Measurements from ENCODE around the gene SYCP2L. TPM values are rescaled to one million over a fixed set of nuclear protein-coding genes. Genes with fewer than 3 reads are reported as not detected.
A peak's percentile ranks its signal among the peaks of the same experiment; 100 is the strongest.

SYCP2L gene
- total and polyA plus RNA-seq, 9 of the 15 experiments (the other 6 are each of a cell fraction or from before 2014, with no cell fraction given) = 12.4 to 46.9 (median 22.0) TPM

DNA sequence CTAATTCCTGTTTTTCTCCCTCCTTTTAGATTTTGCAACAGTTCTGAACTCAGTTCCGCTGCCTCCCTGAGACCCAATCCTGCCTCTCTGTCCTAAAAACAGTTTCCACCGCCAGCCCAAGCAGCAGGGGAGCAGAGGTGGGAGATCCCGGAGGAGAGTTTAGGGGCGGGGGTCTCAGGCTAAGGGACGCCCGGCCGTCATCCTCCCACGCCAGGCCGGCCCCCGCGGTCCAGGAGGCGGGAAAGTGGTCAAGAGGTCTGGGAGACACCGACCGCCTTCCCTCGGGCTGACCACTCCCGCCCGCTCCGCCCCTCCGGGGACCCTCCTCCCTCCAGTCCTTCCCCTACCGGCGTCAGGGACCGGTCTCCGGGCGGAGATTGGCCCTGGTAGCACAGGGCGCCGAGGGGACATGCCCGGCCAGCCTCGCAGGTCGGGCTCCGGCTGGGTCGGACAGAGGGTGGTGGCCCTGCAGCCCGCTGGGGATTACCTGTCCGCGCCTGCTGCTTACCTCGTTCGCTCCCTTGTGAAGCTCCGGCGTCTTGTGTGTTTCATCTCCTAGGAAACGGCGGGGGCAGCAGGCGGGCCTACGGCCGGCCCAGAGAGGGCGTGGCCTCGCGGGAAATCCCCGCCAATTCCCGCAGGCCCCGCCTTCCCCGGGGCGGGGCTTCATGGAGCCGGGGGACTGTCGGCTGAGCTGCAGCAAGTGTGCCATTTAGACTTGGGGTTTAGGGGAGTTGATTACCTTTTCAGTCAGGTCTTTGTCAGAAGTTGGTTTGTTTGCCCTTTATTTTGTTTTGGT is 48.7 kb upstream of the SYCP2L start, which contains the start of gene MAK (continued):
- TF ChIP-seq, protein P1, sequence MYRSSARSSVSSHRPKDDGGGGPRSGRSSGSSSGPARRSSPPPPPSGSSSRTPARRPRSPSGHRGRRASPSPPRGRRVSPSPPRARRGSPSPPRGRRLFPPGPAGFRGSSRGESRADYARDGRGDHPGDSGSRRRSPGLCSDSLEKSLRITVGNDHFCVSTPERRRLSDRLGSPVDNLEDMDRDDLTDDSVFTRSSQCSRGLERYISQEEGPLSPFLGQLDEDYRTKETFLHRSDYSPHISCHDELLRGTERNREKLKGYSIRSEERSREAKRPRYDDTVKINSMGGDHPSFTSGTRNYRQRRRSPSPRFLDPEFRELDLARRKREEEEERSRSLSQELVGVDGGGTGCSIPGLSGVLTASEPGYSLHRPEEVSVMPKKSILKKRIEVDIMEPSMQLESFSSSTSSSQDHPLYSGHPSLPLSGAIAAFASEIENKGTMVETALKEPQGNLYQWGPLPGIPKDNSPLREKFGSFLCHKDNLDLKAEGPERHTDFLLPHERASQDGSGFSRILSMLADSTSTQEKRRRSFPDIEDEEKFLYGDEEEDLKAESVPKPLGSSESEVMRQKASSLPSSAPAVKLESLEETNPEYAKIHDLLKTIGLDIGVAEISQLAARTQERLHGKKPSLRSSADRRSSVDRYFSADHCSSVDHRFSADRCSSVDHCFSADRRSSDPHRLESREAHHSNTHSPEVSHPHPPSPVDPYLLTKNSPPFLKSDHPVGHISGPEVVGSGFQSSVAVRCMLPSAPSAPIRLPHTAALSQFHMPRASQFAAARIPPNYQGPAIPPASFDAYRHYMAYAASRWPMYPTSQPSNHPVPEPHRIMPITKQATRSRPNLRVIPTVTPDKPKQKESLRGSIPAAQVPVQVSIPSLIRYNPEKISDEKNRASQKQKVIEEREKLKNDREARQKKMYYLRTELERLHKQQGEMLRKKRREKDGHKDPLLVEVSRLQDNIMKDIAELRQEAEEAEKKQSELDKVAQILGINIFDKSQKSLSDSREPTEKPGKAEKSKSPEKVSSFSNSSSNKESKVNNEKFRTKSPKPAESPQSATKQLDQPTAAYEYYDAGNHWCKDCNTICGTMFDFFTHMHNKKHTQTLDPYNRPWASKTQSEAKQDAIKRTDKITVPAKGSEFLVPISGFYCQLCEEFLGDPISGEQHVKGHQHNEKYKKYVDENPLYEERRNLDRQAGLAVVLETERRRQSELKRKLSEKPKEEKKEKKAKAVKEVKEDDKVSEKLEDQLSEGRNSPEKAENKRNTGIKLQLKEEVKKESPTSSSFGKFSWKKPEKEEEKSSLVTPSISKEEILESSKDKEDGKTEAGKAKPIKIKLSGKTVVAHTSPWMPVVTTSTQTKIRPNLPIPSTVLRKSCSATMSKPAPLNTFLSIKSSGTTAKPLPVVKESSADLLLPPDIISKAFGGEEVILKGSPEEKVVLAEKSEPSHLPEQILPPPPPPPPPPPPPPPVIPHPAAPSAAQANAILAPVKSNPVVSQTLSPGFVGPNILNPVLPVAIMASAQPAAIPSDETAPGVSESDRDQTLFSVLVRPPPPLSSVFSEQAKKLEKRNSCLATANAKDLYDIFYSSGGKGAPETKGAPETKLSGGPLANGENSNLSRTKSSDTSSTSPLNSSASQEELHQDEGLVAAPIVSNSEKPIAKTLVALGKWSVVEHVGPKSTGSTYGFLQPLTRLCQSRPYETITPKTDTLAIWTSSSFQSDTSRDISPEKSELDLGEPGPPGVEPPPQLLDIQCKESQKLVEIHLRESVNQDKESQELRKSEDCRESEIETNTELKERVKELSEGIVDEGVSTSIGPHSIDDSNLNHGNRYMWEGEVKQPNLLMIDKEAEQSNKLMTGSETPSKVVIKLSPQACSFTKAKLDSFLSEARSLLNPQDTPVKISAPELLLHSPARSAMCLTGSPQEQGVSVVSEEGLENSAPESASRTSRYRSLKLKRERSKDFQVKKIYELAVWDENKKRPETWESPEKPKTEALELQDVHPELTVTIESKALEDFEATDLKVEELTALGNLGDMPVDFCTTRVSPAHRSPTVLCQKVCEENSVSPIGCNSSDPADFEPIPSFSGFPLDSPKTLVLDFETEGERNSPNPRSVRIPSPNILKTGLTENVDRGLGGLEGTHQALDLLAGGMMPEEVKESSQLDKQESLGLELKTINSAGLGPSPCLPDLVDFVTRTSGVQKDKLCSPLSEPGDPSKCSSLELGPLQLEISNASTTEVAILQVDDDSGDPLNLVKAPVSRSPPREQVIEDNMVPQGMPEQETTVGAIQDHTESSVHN (IDR thresholded peaks at IDR 0.05; ENCODE audit: borderline replicate concordance in 1 of 2, low read depth in 1 of 2) = no peak
- no peak for TF ChIP-seq PCBP2 (IDR thresholded peaks at IDR 0.05; ENCODE audit: low read depth, low read length, poor library complexity, severe bottlenecking)
- TF ChIP-seq, protein P2, sequence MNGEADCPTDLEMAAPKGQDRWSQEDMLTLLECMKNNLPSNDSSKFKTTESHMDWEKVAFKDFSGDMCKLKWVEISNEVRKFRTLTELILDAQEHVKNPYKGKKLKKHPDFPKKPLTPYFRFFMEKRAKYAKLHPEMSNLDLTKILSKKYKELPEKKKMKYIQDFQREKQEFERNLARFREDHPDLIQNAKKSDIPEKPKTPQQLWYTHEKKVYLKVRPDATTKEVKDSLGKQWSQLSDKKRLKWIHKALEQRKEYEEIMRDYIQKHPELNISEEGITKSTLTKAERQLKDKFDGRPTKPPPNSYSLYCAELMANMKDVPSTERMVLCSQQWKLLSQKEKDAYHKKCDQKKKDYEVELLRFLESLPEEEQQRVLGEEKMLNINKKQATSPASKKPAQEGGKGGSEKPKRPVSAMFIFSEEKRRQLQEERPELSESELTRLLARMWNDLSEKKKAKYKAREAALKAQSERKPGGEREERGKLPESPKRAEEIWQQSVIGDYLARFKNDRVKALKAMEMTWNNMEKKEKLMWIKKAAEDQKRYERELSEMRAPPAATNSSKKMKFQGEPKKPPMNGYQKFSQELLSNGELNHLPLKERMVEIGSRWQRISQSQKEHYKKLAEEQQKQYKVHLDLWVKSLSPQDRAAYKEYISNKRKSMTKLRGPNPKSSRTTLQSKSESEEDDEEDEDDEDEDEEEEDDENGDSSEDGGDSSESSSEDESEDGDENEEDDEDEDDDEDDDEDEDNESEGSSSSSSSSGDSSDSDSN (IDR thresholded peaks at IDR 0.05; ENCODE audit: borderline replicate concordance in 1 of 2, low read depth in 2 of 2, low read length in 2 of 2) = peak in 1 of 2 experiments; percentile 73; a peak in 2 of 4 replicates
- 0 out of 2 replicates have a peak, but pooled peaks have one; percentile 34 for TF ChIP-seq ELF2 (CRISPR knock-in tag; IDR thresholded peaks at IDR 0.05)
- TF ChIP-seq ZBTB7A (IDR thresholded peaks at IDR 0.05; ENCODE audit: borderline replicate concordance, control insufficient read depth, low read depth, low read length) = peak; percentile 96
- no peak for TF ChIP-seq NR1H2 (CRISPR knock-in tag; IDR thresholded peaks at IDR 0.05)
- TF ChIP-seq DPF2 (IDR thresholded peaks at IDR 0.05) = peak; percentile 48; the same call in 1 of the 2 replicates
- TF ChIP-seq ZC3H8 (IDR thresholded peaks at IDR 0.05) = no peak
- TF ChIP-seq NCOA1 (IDR thresholded peaks at IDR 0.05; ENCODE audit: low read depth) = no peak
- no peak for TF ChIP-seq SMARCE1 (IDR thresholded peaks at IDR 0.05)
- TF ChIP-seq, protein P3, sequence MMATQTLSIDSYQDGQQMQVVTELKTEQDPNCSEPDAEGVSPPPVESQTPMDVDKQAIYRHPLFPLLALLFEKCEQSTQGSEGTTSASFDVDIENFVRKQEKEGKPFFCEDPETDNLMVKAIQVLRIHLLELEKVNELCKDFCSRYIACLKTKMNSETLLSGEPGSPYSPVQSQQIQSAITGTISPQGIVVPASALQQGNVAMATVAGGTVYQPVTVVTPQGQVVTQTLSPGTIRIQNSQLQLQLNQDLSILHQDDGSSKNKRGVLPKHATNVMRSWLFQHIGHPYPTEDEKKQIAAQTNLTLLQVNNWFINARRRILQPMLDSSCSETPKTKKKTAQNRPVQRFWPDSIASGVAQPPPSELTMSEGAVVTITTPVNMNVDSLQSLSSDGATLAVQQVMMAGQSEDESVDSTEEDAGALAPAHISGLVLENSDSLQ (IDR thresholded peaks at IDR 0.05) = peak; percentile 55
- no peak for TF ChIP-seq ASH1L (IDR thresholded peaks at IDR 0.05; ENCODE audit: borderline replicate concordance, low read depth, partially characterized antibody)
- peak; percentile 58 for TF ChIP-seq CXXC5 (CRISPR knock-in tag; IDR thresholded peaks at IDR 0.05)
- peak; percentile 97 for TF ChIP-seq FOXJ2 (tag; IDR thresholded peaks at IDR 0.05)
- TF ChIP-seq RBM39 (optimal IDR thresholded peaks at IDR 0.05; ENCODE audit: low read depth, low read length) = no peak
- peak; percentile 73 for TF ChIP-seq POLR2B (IDR thresholded peaks at IDR 0.05; ENCODE audit: low read depth, partially characterized antibody)
